Stimulated activated CD4-positive, alpha-beta T cell treated with anti-CD3 and anti-CD28 coated beads, TNF-alpha, amount 100 ng/mL, for 1 hour (primary cell): ENCODE measurements around the gene ADM.
"Not testable (repeated sequence)": the region's sequence is repeated elsewhere in the genome, so short reads cannot be mapped to it uniquely, and the experiment has no call there.

ENCODE experiments used
- DNase-seq, 3 donors: peaks; one replicate each; pipeline ENCODE4 v3.0.0-alpha.2; 2020; ENCODE audit warnings: low read depth in 3 of 3, low spot score in 1 of 3

ADM gene

DNA sequence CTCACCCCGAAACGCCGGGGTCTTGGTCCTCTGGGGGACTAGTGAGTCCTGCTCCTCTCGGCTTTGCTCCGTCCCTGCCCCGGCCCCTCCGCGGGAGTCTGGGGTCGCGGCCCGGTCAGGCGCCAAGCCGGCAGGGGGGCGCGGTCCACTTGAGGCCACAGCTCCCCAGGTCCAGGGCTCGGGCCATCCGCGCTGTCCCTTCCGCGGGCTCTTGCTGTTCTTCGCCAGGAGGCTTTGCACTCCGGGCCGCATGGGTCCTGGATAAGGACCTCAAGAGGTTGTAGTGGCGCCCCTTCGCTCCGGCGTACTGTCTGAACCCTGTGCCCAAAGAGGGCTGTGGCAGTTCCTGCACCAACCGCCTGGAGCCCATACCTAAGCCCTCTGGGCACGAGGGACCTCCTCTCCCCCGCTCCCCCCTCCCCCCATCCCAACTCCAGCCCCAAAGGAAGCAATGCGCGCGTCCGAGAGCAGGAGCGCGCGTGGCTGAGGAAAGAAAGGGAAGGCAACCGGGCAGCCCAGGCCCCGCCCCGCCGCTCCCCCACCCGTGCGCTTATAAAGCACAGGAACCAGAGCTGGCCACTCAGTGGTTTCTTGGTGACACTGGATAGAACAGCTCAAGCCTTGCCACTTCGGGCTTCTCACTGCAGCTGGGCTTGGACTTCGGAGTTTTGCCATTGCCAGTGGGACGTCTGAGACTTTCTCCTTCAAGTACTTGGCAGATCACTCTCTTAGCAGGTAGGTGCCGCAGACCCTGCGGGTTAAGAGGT, at the start of gene ADM:
ADM (plus strand) TSS at position 579 of the 767 bp plus-strand sequence. CDS start 628 bp downstream, outside the sequence.
- DNase-seq: no peak

GRCh38 chr11:10255388-10256125, 49.3 kb upstream of the ADM start:
- no peak for DNase-seq

DNA sequence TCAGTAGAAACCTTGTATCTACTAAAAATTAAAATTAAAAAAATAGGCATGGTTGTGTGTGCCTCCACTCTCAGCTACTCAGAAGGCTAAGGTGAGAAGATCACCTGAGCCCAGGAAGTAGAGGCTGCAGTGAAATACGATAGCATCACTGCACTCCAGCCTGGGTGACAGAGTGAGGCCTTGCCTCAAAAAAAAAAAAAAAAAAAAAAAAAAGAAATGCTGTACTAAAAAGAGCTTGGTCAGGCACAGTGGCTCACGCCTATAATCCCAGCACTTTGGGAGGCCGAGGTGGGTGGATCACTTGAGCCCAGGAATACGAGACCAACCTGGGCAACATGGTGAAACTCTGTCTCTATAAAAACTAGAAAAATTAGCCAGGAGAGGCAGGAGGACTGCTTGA, 47.4 kb upstream of the ADM start:
- no peak for DNase-seq

DNA sequence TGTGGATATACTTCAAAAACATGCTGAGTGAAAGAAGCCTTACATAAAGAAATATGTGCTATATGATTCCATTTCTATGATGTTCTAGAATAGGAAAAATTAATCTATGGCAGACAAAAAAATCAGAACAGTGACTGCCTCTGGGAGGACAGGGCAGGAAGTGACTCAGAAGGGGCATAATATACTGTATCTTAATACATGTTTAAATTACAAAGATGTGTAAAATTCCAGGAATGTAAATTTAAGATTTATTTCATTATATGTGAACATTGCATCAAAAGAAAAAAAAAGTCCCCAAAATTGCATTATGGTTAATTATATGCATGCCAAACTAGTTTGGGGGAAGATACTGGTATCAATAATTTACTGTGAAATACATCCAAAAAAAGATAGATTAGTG, 43.1 kb upstream of the ADM start:
- DNase-seq: no peak

DNA sequence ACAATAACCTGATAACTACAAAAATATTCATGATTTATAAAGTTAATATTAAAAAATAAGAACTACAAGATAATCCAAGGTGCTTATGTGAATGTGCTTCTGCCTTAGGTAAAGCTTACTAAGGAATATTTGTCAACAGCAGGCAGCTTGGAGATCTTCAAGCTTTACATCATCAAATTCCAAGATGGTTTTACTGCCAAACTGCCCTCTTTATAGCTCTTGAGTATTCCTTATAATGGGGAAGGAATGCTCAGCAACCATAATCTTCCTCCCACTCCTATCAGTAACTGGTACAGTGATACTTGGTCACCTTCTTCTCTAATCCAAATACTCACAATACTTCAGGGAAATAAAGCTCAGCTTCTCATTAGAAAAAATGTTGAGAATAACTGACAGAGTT, 40.9 kb upstream of the ADM start:
- DNase-seq: no peak

DNA sequence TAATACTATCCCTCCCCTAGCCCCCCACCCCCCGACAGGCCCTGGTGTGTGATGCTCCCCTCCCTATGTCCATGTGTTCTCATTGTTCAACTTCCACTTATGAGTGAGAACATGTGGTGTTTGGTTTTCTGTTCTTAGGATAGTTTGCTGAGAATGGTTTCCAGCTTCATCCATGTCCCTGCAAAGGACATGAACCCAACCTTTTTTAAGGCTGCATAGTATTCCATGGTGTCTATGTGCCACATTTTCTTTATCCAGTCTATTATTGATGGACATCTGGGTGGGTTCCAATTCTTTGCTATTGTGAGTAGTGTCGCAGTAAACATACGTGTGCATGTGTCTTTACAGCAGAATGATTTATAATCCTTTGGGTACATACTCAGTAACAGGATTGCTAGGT, 40.2 kb upstream of the ADM start:
- not testable (repeated sequence) for DNase-seq

DNA sequence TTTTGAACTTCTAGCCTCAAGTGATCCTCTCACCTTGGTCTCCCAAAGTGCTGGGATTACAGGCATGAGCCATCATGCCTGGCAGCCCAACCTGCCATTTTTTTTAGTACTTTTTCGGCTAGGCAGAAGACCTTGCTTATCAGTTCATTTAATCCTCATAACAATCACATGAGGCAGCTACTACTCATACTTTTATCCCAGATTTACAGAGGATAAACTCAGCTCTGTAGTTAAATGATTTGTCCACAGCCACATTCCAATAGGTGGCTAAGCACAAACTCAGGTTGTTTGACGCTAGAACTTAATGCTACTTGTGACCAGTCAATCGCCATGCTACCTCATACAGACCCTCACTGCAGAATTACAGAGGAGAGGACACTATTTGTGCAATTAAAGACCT, 38.9 kb upstream of the ADM start:
- no peak for DNase-seq

GRCh38 chr11:10267821-10268220, 37.1 kb upstream of the ADM start:
- no peak for DNase-seq

GRCh38 chr11:10268746-10269488, 36.0 kb upstream of the ADM start:
- DNase-seq: no peak

GRCh38 chr11:10272132-10272531, 32.7 kb upstream of the ADM start:
- no peak for DNase-seq

GRCh38 chr11:10273738-10274137, 31.1 kb upstream of the ADM start:
- DNase-seq: no peak

- DNase-seq: no peak
Measured at GRCh38 chr11:10274726-10275125, 30.1 kb upstream of the ADM start.

DNA sequence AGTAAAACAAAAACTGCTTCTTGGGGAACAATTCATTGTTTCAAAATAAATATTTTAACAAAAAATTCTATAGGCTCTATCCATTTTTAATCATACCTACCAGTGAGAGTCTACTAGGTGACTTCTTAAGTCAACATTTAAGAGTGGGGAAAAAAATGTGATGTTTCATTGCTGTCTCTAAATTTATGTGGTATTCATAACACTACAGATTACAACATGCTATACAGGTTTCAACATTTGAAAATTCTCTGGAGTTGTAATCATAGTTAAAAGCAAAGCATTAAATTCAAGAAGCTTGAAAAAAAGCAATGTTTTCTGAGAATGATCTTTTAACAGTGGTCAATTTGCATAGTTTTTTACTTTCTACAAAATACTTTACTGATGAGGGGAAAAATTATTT, 29.2 kb upstream of the ADM start:
- no peak for DNase-seq

- DNase-seq: no peak
Measured at GRCh38 chr11:10282117-10282516, 22.8 kb upstream of the ADM start.

- DNase-seq: no peak
Measured at GRCh38 chr11:10283991-10284390, 20.9 kb upstream of the ADM start.

GRCh38 chr11:10285148-10285802, 19.6 kb upstream of the ADM start:
- DNase-seq: no peak

DNA sequence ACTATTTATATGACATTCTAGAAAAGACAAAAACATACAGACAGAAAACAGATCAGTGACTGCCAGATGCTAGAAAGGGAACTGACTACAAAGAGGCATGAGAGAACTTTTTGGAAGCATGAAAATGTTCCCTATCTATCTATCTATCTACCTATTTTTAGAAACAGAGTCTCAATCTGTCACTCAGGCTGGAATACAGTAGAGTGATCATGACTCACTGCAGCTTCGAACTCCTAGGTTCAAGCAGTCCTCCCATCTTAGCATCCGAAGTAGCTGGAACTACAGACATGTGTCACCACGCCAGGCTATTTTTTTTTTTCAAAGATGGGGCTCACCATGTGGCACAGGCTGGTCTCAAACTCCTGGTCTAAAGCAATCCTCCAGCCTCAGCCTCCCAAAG, 17.7 kb upstream of the ADM start:
- DNase-seq: no peak

GRCh38 chr11:10287766-10288715, 16.8 kb upstream of the ADM start:
- no peak for DNase-seq

- no peak for DNase-seq
Measured at GRCh38 chr11:10288881-10289764, 15.8 kb upstream of the ADM start.
